Esophagus muscularis mucosa (tissue), 3 donors: ENCODE data around the gene SKP2.

Source experiments
- EP300 ChIP-seq: sonication (generic); formaldehyde crosslinking; IDR thresholded peaks from one replicate; pipeline ENCODE4 v1.6.1; 2017; ENCODE audit warnings: antibody characterized with exemption
- TF ChIP-seq, protein P1 (sequence below), 3 experiments: fragments of 200-600 bp in 2 of 3; fragments of 450-650 bp in 1 of 3; sonication (generic) in 2 of 3; IDR thresholded peaks; one replicate each; pipeline ENCODE4 v1.5.1; 2017 to 2019; ENCODE audit warnings: antibody characterized with exemption in 3 of 3, mild to moderate bottlenecking in 2 of 3, moderate library complexity in 1 of 3

DNA sequence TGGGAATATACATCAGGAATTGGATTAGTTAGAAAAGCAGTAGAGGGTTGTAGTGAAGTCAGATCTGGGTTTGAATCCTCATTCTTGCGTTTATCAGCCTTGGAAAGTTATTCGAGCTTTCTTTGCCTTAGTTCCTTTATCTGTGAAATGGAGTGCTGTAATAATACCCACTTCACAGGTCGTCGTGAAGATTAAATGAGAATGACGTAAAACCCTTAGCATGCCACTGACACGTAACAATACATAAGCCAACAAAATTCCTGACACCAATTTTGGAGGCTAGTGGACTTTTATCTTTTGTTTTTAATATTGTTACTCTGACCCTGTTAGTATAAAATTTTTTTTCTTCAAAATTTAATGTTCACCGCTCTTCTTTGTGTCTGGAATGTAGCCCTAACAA is 3.4 kb downstream of the SKP2 start:
- TF ChIP-seq, protein P1, sequence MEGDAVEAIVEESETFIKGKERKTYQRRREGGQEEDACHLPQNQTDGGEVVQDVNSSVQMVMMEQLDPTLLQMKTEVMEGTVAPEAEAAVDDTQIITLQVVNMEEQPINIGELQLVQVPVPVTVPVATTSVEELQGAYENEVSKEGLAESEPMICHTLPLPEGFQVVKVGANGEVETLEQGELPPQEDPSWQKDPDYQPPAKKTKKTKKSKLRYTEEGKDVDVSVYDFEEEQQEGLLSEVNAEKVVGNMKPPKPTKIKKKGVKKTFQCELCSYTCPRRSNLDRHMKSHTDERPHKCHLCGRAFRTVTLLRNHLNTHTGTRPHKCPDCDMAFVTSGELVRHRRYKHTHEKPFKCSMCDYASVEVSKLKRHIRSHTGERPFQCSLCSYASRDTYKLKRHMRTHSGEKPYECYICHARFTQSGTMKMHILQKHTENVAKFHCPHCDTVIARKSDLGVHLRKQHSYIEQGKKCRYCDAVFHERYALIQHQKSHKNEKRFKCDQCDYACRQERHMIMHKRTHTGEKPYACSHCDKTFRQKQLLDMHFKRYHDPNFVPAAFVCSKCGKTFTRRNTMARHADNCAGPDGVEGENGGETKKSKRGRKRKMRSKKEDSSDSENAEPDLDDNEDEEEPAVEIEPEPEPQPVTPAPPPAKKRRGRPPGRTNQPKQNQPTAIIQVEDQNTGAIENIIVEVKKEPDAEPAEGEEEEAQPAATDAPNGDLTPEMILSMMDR (IDR thresholded peaks at IDR 0.05), result no peak
- no peak for TF ChIP-seq EP300
